H9 (cell line): ENCODE results near the gene ABCC2. TPM values are rescaled to one million over a fixed set of nuclear protein-coding genes. Genes with fewer than 3 reads are reported as not detected.
"Not testable (repeated sequence)": the region's sequence is repeated elsewhere in the genome, so short reads cannot be mapped to it uniquely, and the experiment has no call there.

Experiments used
- DNase-seq: peaks from one replicate; pipeline ENCODE4 v3.0.0-alpha.2; 2017
- H2AFZ ChIP-seq: one replicate; pipeline ENCODE4 v1.6.1; 2013; ENCODE audit warnings: mild to moderate bottlenecking, low read length, control low read depth, moderate library complexity
- H2AK5ac ChIP-seq: 2 replicates; pipeline ENCODE4 v1.6.1; 2013; ENCODE audit warnings: low read length, control low read depth, mixed read lengths; ENCODE audit not compliant: insufficient read length
- H2BK120ac ChIP-seq: one replicate; pipeline ENCODE4 v1.6.1; 2013; ENCODE audit warnings: low read depth, mild to moderate bottlenecking, low read length, control low read depth, inconsistent platforms; ENCODE audit not compliant: poor library complexity, severe bottlenecking
- H2BK12ac ChIP-seq: 2 replicates; pipeline ENCODE4 v1.6.1; 2013; ENCODE audit warnings: low read length, control low read depth, mixed read lengths, low read depth; ENCODE audit not compliant: insufficient read length
- H2BK15ac ChIP-seq: 2 replicates; pipeline ENCODE4 v1.6.1; 2013; ENCODE audit warnings: low read depth, low read length, control low read depth
- H2BK20ac ChIP-seq: one replicate; pipeline ENCODE4 v1.6.1; 2013; ENCODE audit warnings: low read depth, mild to moderate bottlenecking, low read length, control low read depth, inconsistent platforms; ENCODE audit not compliant: poor library complexity, severe bottlenecking
- H2BK5ac ChIP-seq: 2 replicates; pipeline ENCODE4 v1.6.1; 2013; ENCODE audit warnings: low read length, control low read depth, mixed read lengths; ENCODE audit not compliant: insufficient read length
- H3K14ac ChIP-seq: 2 replicates; pipeline ENCODE4 v1.6.1; 2013; ENCODE audit warnings: low read length, control low read depth; ENCODE audit not compliant: insufficient read depth
- H3K18ac ChIP-seq: 2 replicates; pipeline ENCODE4 v1.6.1; 2013; ENCODE audit warnings: low read depth, mild to moderate bottlenecking, mixed read lengths, low read length, control low read depth; ENCODE audit not compliant: insufficient read length
- H3K23ac ChIP-seq: 2 replicates; pipeline ENCODE4 v1.6.1; 2013; ENCODE audit warnings: low read length, control low read depth, mixed read lengths, low read depth; ENCODE audit not compliant: insufficient read length
- H3K23me2 ChIP-seq: 2 replicates; pipeline ENCODE4 v1.6.1; 2013; ENCODE audit warnings: low read depth, mild to moderate bottlenecking, mixed read lengths, low read length, control low read depth; ENCODE audit not compliant: insufficient read length, poor library complexity, severe bottlenecking
- H3K27ac ChIP-seq: 2 replicates; pipeline ENCODE4 v1.5.1; 2013; ENCODE audit warnings: low read length, control low read depth, mixed read lengths, low read depth; ENCODE audit not compliant: insufficient read length
- H3K27me3 ChIP-seq: 2 replicates; pipeline ENCODE4 v1.6.1; 2013; ENCODE audit warnings: low read length, control low read depth, inconsistent platforms; ENCODE audit not compliant: insufficient read depth
- H3K4ac ChIP-seq: 2 replicates; pipeline ENCODE4 v1.6.1; 2013; ENCODE audit warnings: low read depth, mild to moderate bottlenecking, control low read depth, inconsistent platforms, low read length, moderate library complexity
- H3K4me1 ChIP-seq: 2 replicates; pipeline ENCODE4 v1.6.1; 2013; ENCODE audit warnings: low read length, control low read depth, inconsistent platforms; ENCODE audit not compliant: insufficient read depth
- H3K4me2 ChIP-seq: 2 replicates; pipeline ENCODE4 v1.6.1; 2013; ENCODE audit warnings: low read length, control low read depth, mixed read lengths; ENCODE audit not compliant: insufficient read length, insufficient read depth
- H3K56ac ChIP-seq: 2 replicates; pipeline ENCODE4 v1.6.1; 2013; ENCODE audit warnings: low read depth, mild to moderate bottlenecking, mixed read lengths, low read length, control low read depth; ENCODE audit not compliant: insufficient read length
- H3K79me1 ChIP-seq: 2 replicates; pipeline ENCODE4 v1.6.1; 2013; ENCODE audit warnings: low read depth, mild to moderate bottlenecking, moderate library complexity, low read length, control low read depth, inconsistent platforms; ENCODE audit not compliant: insufficient read depth, poor library complexity, severe bottlenecking
- H3K79me2 ChIP-seq: 2 replicates; pipeline ENCODE4 v1.6.1; 2013; ENCODE audit warnings: low read length, control low read depth, inconsistent platforms; ENCODE audit not compliant: insufficient read depth
- H3K9ac ChIP-seq: 2 replicates; pipeline ENCODE4 v1.6.1; 2013; ENCODE audit warnings: low read length, control low read depth, mixed read lengths; ENCODE audit not compliant: insufficient read length; ENCODE audit errors: extremely low read depth
- H3K9me3 ChIP-seq: one replicate; pipeline ENCODE4 v1.6.1; 2013; ENCODE audit warnings: low read depth, low read length, inconsistent platforms; ENCODE audit not compliant: control insufficient read depth
- H3T11ph ChIP-seq: one replicate; pipeline ENCODE4 v1.6.1; 2013; ENCODE audit warnings: mild to moderate bottlenecking, low read length, control low read depth, inconsistent platforms
- H4K20me1 ChIP-seq: one replicate; pipeline ENCODE4 v1.6.1; 2013; ENCODE audit not compliant: control insufficient read depth, insufficient read length, insufficient read depth
- H4K5ac ChIP-seq: 2 replicates; pipeline ENCODE4 v1.6.1; 2013; ENCODE audit warnings: low read depth, mild to moderate bottlenecking, mixed read lengths, low read length, control low read depth; ENCODE audit not compliant: insufficient read length
- H4K8ac ChIP-seq: replicated peaks from 2 replicates; pipeline ENCODE4 v1.6.1; 2013; ENCODE audit warnings: low read length, control low read depth, mixed read lengths, low read depth; ENCODE audit not compliant: insufficient read length
- H4K91ac ChIP-seq: 2 replicates; pipeline ENCODE4 v1.6.1; 2013; ENCODE audit warnings: low read depth, mild to moderate bottlenecking, moderate library complexity, mixed read lengths, low read length, control low read depth; ENCODE audit not compliant: insufficient read length
- H3K27ac Mint-ChIP-seq, 3 experiments: 2 replicates in 2 of 3; 3 replicates in 1 of 3; pipeline ENCODE4 v1.8.0; 2020 to 2021; ENCODE audit warnings: mixed read lengths in 3 of 3, mild to moderate bottlenecking in 1 of 3, moderate library complexity in 1 of 3
- H3K27me3 Mint-ChIP-seq: 2 replicates; pipeline ENCODE4 v1.8.0; 2021; ENCODE audit warnings: low read depth, mild to moderate bottlenecking, moderate library complexity, mixed read lengths
- H3K36me3 Mint-ChIP-seq, 3 experiments: 2 replicates in 2 of 3; 3 replicates in 1 of 3; pipeline ENCODE4 v1.8.0; 2020 to 2021; ENCODE audit warnings: low read depth in 3 of 3, mixed read lengths in 3 of 3; ENCODE audit not compliant: insufficient read depth in 1 of 3
- H3K4me1 Mint-ChIP-seq, 2 experiments: 2 replicates each; pipeline ENCODE4 v1.8.0; 2020; ENCODE audit warnings: mixed read lengths in 2 of 2
- H3K4me3 Mint-ChIP-seq, 2 experiments: 2 replicates in 1 of 2; 3 replicates in 1 of 2; pipeline ENCODE4 v1.8.0; 2020 to 2021; ENCODE audit warnings: mild to moderate bottlenecking in 2 of 2, mixed read lengths in 2 of 2, moderate library complexity in 1 of 2
- H3K9me3 Mint-ChIP-seq, 2 experiments: 2 replicates in 1 of 2; 3 replicates in 1 of 2; pipeline ENCODE4 v1.8.0; 2020; ENCODE audit warnings: mild to moderate bottlenecking in 2 of 2, mixed read lengths in 2 of 2, moderate library complexity in 1 of 2
- CTCF ChIP-seq: fragments of 200-600 bp; sonication (generic); conservative IDR thresholded peaks from 3 replicates; pipeline ENCODE4 v1.8.0; 2021; ENCODE audit warnings: antibody characterized with exemption, mild to moderate bottlenecking
- WGBS: extraction: QIAGEN DNeasy Blood & Tissue Kit; methylation state at CpG from one replicate; pipeline ENCODE4 v1.1.7; 2013; ENCODE audit warnings: missing lambda C conversion rate, low lambda C conversion rate, mixed read lengths; ENCODE audit not compliant: insufficient read length; ENCODE audit errors: extremely low coverage; 5-methylcytosine and 5-hydroxymethylcytosine counted together
- total RNA-seq: library from RNA; stranded (reverse); gene quantifications from 2 replicates; pipeline ENCODE4 v1.2.1, GENCODE V29; 2021

Gene ABCC2
- total RNA-seq, 1 experiment from 2014 or later, result 0.68 TPM

GRCh38 chr10:99733366-99733765 lies 49.1 kb upstream of the ABCC2 start:
- Mint-ChIP-seq H3K36me3 (peaks cover 23 to 34% (median 30%) of the 10 kb centered on the region in 3 experiments), H3K27ac (0 out of 7 replicates have a peak overlapping the region, but pooled peaks of 1 of the 3 experiments have one; percentile 49), H3K4me3 (peak overlapping the region; percentile 37 to 74), H3K27me3 (no peaks in the 10 kb centered on the region), H3K4me1 (peaks cover 8 to 14% of the 10 kb centered on the region in 2 experiments), H3K9me3 (no peaks in the 10 kb centered on the region; a peak in 1 of 5 replicates)
- no peak overlapping the region for H2AFZ ChIP-seq
- no peak overlapping the region for H3K4me2 ChIP-seq
- H2BK12ac ChIP-seq, result no peak overlapping the region
- no peak overlapping the region for H4K5ac ChIP-seq
- H2AK5ac ChIP-seq, result no peak overlapping the region
- H2BK120ac ChIP-seq, result no peak overlapping the region
- no peak overlapping the region for H3T11ph ChIP-seq
- no peak overlapping the region for H3K27ac ChIP-seq
- H2BK20ac ChIP-seq, result no peak overlapping the region
- no CpG with 5 or more reads among the region's 8 CpGs for WGBS
- no peak for DNase-seq
- H3K23ac ChIP-seq, result no peak overlapping the region
- no peaks in the 10 kb centered on the region for H3K23me2 ChIP-seq
- H3K14ac ChIP-seq, result no peak overlapping the region
- no peaks in the 10 kb centered on the region for H3K27me3 ChIP-seq
- H3K18ac ChIP-seq, result no peak overlapping the region
- no peaks in the 10 kb centered on the region for H3K79me1 ChIP-seq
- no peak overlapping the region for H3K4ac ChIP-seq
- no peaks in the 10 kb centered on the region for H4K20me1 ChIP-seq
- no peaks in the 10 kb centered on the region for H3K9me3 ChIP-seq
- no peak overlapping the region for H2BK5ac ChIP-seq
- H2BK15ac ChIP-seq, result no peak overlapping the region
- no peaks in the 10 kb centered on the region for H3K79me2 ChIP-seq
- no peak overlapping the region for H4K8ac ChIP-seq
- no peak overlapping the region for H3K9ac ChIP-seq
- H3K56ac ChIP-seq, result no peak overlapping the region
- no peak for TF ChIP-seq CTCF
- no peak overlapping the region for H4K91ac ChIP-seq
- H3K4me1 ChIP-seq, result no peaks in the 10 kb centered on the region

GRCh38 chr10:99734111-99734510 lies 48.3 kb upstream of the ABCC2 start:
- not testable (repeated sequence) for H2AFZ ChIP-seq, H3K4ac ChIP-seq, H3K79me1 ChIP-seq, H3K23ac ChIP-seq, H3T11ph ChIP-seq, H2BK20ac ChIP-seq, H3K27me3 ChIP-seq, H2BK5ac ChIP-seq, H3K14ac ChIP-seq, H3K4me2 ChIP-seq, H2BK120ac ChIP-seq, H3K56ac ChIP-seq, H3K4me1 ChIP-seq, H3K27ac ChIP-seq, H3K27me3 Mint-ChIP-seq, H3K9me3 ChIP-seq, H4K91ac ChIP-seq, H3K9me3 Mint-ChIP-seq, H3K18ac ChIP-seq, H3K9ac ChIP-seq, H2BK12ac ChIP-seq, H2BK15ac ChIP-seq, H2AK5ac ChIP-seq, H4K8ac ChIP-seq, DNase-seq, H3K23me2 ChIP-seq, H4K20me1 ChIP-seq, H3K79me2 ChIP-seq, H3K27ac Mint-ChIP-seq, H4K5ac ChIP-seq
- Mint-ChIP-seq H3K4me3 (peak overlapping the region in 1 of 2 experiments; percentile 30; a peak in 1 of 5 replicates), H3K4me1 (peaks cover 8 to 14% of the 10 kb centered on the region in 2 experiments), H3K36me3 (peaks cover 26 to 37% (median 32%) of the 10 kb centered on the region in 3 experiments)
- no CpG with 5 or more reads among the region's 10 CpGs for WGBS
